DMS 273 (cell line): Measurements from ENCODE around the gene BCORL1.

ENCODE experiments used
- DNase-seq: peaks from one replicate; lab custom pipeline; 2025; ENCODE audit not compliant: unreplicated experiment; lab: John Stamatoyannopoulos, UW

The BCORL1 gene, protein sequence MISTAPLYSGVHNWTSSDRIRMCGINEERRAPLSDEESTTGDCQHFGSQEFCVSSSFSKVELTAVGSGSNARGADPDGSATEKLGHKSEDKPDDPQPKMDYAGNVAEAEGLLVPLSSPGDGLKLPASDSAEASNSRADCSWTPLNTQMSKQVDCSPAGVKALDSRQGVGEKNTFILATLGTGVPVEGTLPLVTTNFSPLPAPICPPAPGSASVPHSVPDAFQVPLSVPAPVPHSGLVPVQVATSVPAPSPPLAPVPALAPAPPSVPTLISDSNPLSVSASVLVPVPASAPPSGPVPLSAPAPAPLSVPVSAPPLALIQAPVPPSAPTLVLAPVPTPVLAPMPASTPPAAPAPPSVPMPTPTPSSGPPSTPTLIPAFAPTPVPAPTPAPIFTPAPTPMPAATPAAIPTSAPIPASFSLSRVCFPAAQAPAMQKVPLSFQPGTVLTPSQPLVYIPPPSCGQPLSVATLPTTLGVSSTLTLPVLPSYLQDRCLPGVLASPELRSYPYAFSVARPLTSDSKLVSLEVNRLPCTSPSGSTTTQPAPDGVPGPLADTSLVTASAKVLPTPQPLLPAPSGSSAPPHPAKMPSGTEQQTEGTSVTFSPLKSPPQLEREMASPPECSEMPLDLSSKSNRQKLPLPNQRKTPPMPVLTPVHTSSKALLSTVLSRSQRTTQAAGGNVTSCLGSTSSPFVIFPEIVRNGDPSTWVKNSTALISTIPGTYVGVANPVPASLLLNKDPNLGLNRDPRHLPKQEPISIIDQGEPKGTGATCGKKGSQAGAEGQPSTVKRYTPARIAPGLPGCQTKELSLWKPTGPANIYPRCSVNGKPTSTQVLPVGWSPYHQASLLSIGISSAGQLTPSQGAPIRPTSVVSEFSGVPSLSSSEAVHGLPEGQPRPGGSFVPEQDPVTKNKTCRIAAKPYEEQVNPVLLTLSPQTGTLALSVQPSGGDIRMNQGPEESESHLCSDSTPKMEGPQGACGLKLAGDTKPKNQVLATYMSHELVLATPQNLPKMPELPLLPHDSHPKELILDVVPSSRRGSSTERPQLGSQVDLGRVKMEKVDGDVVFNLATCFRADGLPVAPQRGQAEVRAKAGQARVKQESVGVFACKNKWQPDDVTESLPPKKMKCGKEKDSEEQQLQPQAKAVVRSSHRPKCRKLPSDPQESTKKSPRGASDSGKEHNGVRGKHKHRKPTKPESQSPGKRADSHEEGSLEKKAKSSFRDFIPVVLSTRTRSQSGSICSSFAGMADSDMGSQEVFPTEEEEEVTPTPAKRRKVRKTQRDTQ (N-terminal part only)

GRCh38 chrX:129982300-129983251 lies at the start of gene BCORL1:
TSS of gene BCORL1 (plus strand) at chrX:129982635. CDS start at chrX:130005232, 22,597 bp downstream.
- peak; percentile 95 for DNase-seq

DNA sequence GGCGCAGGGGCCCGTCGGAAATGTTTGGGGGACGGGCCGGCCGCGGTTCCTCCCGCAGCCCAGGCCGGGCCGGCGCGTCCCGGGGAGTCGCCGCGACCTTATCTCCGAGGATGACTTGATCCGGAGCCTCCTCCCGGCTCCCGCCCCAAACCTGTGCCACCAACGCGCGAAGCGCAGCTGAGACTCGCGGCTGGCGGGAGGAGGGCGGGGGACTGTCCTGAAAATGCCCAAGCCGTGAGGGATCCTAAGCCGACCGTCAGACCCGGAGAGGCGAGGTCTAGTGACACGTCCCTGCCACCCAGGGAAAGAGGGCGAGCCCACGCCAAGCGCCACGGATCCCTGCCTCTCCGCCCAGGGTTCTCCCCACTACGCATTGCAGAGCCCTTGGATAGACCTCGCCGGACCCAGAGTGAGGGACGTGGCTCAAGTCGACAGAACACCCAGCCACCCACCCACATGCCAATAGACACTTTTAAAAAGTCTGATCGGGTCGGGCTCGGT lies 49.6 kb upstream of the BCORL1 start:
- DNase-seq, result peak; percentile 59

DNA sequence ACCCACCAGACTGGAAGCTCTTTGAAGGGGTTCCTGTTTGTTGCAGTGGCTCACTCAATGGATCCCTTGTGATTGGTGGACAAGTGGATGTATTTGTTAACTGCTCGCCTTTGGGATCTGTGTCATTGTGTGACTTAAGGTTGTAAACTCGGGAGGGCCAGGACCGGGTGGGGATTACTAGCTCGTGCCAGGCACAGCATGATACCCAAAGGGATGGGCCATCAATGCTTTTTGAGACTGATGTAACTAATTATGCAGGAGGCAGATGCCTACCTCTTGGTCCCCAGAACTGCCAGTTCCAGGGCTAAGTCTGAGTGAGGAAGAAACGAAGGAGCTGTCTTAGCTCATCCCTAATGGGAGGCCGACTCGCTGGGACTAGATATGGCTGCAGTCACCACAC lies 48.7 kb upstream of the BCORL1 start:
- DNase-seq, result no peak

- DNase-seq, result no peak
These were observed 48.0 kb upstream of the BCORL1 start for GRCh38 chrX:129934461-129934860.

DNA sequence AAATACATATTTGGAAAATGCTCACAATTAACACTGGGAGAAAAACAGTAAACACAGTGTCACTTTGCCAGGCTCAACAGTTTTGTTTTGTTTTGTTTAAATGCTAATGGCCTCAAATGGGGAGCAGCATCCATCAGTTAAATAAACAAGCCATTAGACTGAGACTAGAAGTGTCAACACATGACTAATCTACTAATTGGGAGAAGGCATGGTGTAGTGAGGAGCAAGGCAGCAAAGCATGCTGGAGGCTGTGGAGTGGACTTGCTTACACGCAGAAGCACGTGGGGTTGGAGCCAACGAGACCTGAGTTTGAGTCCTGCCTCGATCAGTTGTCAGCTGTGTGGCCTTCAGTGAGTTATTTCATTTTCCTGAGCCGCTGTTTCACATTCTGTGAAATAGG lies 47.5 kb upstream of the BCORL1 start:
- no peak for DNase-seq

DNA sequence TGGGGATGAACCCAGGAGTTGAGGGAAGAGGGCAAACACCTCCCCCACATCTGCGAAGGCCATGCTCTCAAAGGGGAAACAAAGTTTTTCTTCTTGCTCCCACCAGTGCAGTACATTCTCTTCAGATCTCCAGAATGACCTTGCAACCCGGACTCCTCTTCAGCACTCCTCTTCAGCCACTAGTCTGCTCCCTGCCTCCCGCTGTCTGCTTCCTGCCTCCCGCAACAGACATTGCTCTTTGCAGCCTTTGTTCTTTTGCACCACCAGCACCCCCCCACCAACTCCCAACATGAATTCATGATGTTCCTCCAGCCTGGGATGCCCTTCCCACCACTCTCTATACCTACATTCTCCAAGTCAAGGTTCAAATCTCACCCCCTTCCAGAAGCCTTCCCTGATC lies 44.4 kb upstream of the BCORL1 start:
- DNase-seq, result no peak

GRCh38 chrX:129939986-129940385 lies 42.4 kb upstream of the BCORL1 start:
- peak; percentile 42 for DNase-seq

DNA sequence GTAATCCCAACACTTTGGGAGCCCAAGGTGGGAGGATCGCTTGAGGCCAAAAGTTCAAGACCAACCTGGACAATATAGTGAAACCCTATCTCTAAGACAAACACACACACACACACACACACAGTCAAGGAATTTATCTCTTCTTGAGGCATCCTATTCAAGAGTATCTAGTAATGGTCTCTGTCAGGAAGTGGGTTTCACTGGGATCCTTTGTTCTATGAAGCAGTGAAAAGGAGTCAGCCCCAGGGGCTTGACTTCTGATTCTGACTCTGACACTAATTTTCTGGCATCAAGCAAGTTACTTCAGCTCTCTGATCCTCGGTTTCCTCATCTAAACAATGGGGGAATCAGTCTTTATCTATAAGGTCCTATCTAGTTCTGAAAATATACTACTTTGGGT lies 41.7 kb upstream of the BCORL1 start:
- DNase-seq, result no peak

DNA sequence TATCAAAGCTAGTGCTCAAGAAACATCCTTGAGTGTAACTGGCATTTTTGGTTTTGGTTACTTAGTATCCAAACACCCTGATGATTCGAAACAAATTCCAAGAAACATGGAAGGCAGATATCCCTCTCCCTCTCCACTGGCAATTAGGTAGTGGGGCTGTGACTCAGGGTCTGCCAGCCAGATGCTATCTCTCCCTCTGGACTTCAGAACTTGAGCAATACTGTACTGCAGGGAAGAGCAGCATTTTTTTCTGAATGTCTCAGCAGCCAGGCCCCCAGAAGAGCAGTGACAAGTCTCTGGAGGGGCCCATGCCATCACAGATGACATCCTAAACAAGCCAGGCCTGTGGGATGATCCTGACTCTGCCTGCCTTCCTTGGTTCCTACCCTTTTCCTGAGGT lies 37.3 kb upstream of the BCORL1 start:
- no peak for DNase-seq

DNA sequence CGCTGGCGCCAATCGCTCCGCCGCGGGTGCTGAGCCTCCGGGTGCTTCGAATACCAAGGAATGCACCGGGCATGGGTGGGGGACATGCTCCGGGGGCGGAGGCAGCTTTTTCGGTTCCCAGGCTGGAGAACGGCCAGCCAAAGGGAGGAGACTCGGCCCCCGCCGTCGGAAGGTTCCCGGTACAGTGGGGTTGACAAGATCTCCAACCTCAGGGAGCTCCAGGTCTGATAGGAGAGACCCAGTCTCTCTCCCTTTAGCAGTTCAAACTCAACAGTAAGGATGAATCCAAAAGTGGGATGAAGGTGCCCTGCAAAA lies 29.1 kb upstream of the BCORL1 start:
- DNase-seq, result no peak

DNA sequence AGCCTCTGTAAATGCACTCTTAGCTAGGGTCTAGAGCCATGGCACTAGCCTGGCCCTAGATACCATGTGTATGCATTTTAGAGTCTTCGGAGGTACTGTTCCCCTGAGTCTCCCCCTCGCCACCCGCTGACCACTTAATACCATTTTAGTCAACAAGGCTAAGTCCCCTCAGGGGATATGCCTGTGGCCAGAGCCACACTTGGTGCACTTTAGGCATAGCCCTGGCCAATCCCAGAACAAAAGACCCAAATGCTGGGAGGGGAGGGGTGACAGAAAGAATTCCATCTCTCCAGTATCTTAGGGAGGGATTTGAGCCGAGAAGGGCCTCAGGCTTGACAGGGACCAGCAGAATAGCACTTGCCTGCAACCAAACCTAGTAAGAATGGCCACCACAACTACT lies 28.6 kb upstream of the BCORL1 start:
- no peak for DNase-seq

DNA sequence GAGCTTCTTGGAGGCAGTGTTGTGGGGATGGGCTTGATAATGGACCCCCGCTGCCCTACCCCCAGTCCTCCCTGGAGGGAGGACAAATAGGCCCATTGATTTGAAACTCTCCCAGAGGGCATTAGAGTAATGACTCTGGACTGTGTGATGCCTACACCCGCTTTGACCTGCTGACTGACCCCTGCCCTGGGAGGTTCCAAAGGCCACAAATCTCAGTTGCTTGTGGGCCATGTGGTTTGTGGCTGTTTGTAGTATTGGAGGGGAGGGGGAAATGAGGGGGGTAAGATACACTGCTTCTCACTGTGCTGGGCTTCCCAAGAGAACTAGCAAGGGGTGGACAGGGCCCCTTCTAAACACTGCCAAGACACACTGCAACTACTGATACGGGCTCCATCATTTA lies 27.6 kb upstream of the BCORL1 start:
- no peak for DNase-seq

DNA sequence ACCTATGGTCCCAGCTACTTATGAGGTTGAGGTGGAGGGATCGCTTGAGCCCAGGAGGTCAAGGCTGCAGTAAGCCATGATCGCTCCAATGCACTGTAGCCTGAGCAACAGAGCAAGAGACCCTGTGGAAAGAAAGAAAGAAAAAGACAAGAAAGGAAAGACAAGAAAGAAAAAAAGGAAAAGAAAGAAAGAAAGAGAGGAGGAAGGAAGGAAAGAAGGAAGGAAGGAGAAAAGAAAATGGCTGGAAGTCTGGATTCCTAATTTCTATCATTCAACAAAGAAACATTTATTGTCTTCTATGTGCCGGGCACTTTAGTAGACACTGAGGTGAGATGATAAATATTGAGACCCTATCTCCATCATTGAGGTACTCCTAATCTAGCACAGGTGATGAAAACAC lies 26.8 kb upstream of the BCORL1 start:
- DNase-seq, result no peak

DNA sequence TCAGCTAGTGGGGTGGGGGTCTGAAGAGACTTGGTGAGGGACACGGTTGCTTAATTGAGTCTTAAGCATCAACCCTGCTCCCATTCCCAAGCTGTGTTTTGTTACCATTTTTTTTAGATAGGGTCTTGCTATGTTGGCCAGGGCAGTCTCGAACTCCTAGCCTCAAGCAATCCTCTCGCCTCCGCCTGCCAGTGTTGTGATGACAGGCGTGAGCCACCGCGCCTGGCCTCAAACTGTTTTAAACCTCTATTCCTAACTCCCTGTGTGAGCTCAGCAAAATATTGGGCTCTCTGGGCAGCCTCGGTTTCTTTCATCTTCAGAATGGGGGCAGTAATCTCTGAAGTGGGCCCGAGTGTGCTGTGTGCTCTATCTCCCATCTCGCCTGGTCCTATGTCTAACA lies 26.3 kb upstream of the BCORL1 start:
- DNase-seq, result no peak

DNA sequence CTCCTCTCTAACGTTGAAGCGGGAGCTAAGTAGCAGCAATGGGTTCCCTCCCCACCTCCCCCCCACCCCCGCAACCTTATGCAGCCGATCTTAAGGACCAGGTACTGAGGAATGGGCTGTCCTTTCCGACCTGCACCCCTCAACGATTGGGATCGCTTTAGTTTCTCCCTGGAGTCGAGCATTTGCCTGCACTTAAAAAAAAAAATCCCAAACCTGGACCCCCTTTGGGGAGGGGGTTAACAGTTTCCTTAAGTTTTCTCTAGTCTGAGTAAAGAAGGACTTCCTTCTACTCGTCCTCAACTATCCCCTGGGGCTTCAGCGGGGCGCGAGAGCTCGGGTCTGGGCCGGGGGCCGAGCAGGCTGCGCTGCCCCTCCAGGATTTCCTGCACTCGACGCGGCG lies 25.7 kb upstream of the BCORL1 start:
- no peak for DNase-seq

- peak; percentile 69 for DNase-seq
These were observed 25.0 kb upstream of the BCORL1 start for GRCh38 chrX:129957241-129958082.

- DNase-seq, result no peak
These were observed 24.4 kb upstream of the BCORL1 start for GRCh38 chrX:129958083-129958465.

DNA sequence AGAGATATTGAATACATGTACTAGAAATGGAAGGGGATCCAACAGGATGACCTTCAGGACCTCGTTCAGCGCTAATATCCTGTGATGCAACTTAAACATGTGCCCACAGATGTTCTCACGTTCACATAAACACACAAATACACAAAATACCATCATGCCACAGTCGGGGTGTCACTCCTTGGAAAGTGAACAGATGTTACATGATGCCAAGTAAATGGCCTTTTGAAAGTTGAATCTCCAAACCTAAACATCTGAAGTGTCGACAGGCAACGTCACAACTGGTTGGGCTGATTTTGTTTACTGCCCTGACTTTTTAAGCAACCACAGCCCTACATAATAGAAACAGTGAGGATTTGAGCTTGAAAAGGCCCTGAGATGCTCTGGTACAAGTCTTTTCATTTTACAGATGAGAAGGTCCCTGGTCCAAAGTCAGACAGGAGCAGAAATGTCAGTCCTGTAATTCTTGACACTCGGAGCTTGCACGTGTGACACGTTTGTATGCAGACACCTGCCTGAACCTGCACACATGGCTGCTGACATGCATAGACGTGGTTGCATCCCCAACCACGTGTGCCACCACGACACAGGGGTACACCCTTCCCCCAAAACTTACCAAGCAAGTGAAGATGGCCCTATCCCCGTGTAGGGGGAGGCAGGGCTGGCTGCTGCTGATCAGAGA lies 23.5 kb upstream of the BCORL1 start:
- DNase-seq, result no peak

DNA sequence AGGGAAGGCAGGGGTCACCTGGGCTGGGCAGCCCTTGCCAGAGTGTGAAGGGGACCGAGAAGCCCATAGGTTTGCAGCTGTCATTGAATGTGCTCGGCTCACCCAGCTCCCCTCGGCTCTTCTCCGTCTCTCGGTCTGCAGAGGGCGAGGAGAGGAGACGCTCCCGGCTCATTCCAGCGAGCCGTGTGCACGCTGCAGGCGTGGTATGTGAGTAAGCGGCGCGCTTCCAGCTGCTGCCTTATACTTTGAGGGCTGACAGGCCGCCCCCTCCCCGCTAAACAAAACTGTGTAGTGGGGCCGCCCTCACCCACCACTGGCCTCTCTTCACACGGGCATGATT lies 23.0 kb upstream of the BCORL1 start:
- peak; percentile 35 for DNase-seq
